Trophoblast cell (in vitro differentiated cells and primary cell): ENCODE measurements around the gene MOB1B.
"Not testable (repeated sequence)": the region's sequence is repeated elsewhere in the genome, so short reads cannot be mapped to it uniquely, and the experiment has no call there.

ENCODE experiments used
- DNase-seq, 2 donors: peaks; one replicate each; pipeline ENCODE4 v3.0.0-alpha.2; 2016
- H2AFZ ChIP-seq: 2 replicates; pipeline ENCODE4 v1.6.1; 2013; ENCODE audit warnings: low read length, moderate library complexity, mild to moderate bottlenecking; ENCODE audit not compliant: insufficient read depth, poor library complexity
- H2AK5ac ChIP-seq: 2 replicates; pipeline ENCODE4 v1.6.1; 2013; ENCODE audit warnings: mild to moderate bottlenecking, low read length
- H2BK120ac ChIP-seq: 2 replicates; pipeline ENCODE4 v1.6.1; 2013; ENCODE audit warnings: low read length, mild to moderate bottlenecking, moderate library complexity; ENCODE audit not compliant: insufficient read depth, poor library complexity
- H2BK12ac ChIP-seq: 2 replicates; pipeline ENCODE4 v1.6.1; 2013; ENCODE audit warnings: mild to moderate bottlenecking, low read length, moderate library complexity
- H2BK5ac ChIP-seq: 2 replicates; pipeline ENCODE4 v1.6.1; 2013; ENCODE audit warnings: low read length, low read depth, moderate library complexity, mild to moderate bottlenecking; ENCODE audit not compliant: poor library complexity
- H3K14ac ChIP-seq: 2 replicates; pipeline ENCODE4 v1.6.1; 2013; ENCODE audit warnings: mild to moderate bottlenecking, low read length
- H3K18ac ChIP-seq: 2 replicates; pipeline ENCODE4 v1.6.1; 2013; ENCODE audit warnings: mild to moderate bottlenecking, low read length
- H3K23ac ChIP-seq: 2 replicates; pipeline ENCODE4 v1.6.1; 2013; ENCODE audit warnings: low read length
- H3K27ac ChIP-seq: 2 replicates; pipeline ENCODE4 v1.5.1; 2013; ENCODE audit warnings: low read depth, mild to moderate bottlenecking, inconsistent platforms, low read length, moderate library complexity
- H3K27me3 ChIP-seq: 2 replicates; pipeline ENCODE4 v1.6.1; 2013; ENCODE audit warnings: inconsistent platforms, mild to moderate bottlenecking, low read length, moderate library complexity; ENCODE audit not compliant: insufficient read depth
- H3K36me3 ChIP-seq, 2 experiments: 1 replicate in 1 of 2; 2 replicates in 1 of 2; pipeline ENCODE4 v1.6.1; 2013; ENCODE audit warnings: low read length in 2 of 2, mild to moderate bottlenecking in 2 of 2, moderate library complexity in 1 of 2; ENCODE audit not compliant: insufficient read depth in 2 of 2, control insufficient read depth in 1 of 2
- H3K4ac ChIP-seq: 2 replicates; pipeline ENCODE4 v1.6.1; 2013; ENCODE audit warnings: low read depth, mild to moderate bottlenecking, low read length, moderate library complexity
- H3K4me1 ChIP-seq, 2 experiments: 1 replicate in 1 of 2; 2 replicates in 1 of 2; pipeline ENCODE4 v1.6.1; 2013; ENCODE audit warnings: low read length in 2 of 2, mild to moderate bottlenecking in 2 of 2, moderate library complexity in 1 of 2; ENCODE audit not compliant: insufficient read depth in 2 of 2, control insufficient read depth in 1 of 2
- H3K4me2 ChIP-seq: 2 replicates; pipeline ENCODE4 v1.6.1; 2013; ENCODE audit warnings: inconsistent platforms, mild to moderate bottlenecking, low read length, moderate library complexity
- H3K4me3 ChIP-seq: 2 replicates; pipeline ENCODE4 v1.5.1; 2013; ENCODE audit warnings: mild to moderate bottlenecking, low read depth, low read length, inconsistent platforms
- H3K79me1 ChIP-seq: one replicate; pipeline ENCODE4 v1.6.1; 2013; ENCODE audit warnings: low read length
- H3K79me2 ChIP-seq: 2 replicates; pipeline ENCODE4 v1.6.1; 2013; ENCODE audit warnings: low read length, mild to moderate bottlenecking; ENCODE audit not compliant: control insufficient read depth, insufficient read depth, poor library complexity
- H3K9ac ChIP-seq: 2 replicates; pipeline ENCODE4 v1.6.1; 2013; ENCODE audit warnings: mild to moderate bottlenecking, low read length
- H3K9me3 ChIP-seq: 2 replicates; pipeline ENCODE4 v1.6.1; 2013; ENCODE audit warnings: low read depth, mild to moderate bottlenecking, control low read depth, inconsistent platforms, low read length; ENCODE audit not compliant: insufficient read depth
- H4K12ac ChIP-seq: 2 replicates; pipeline ENCODE4 v1.6.1; 2013; ENCODE audit warnings: low read depth, mild to moderate bottlenecking, low read length, moderate library complexity
- H4K8ac ChIP-seq: 2 replicates; pipeline ENCODE4 v1.6.1; 2013; ENCODE audit warnings: low read depth, mild to moderate bottlenecking, low read length, moderate library complexity
- H4K91ac ChIP-seq: one replicate; pipeline ENCODE4 v1.6.1; 2013; ENCODE audit warnings: low read depth, mild to moderate bottlenecking, low read length, moderate library complexity
- WGBS: extraction: QIAGEN DNeasy Blood & Tissue Kit; methylation state at CpG from one replicate; pipeline ENCODE4 v1.1.7; 2013; ENCODE audit warnings: missing lambda C conversion rate; ENCODE audit not compliant: insufficient read length, insufficient coverage; ENCODE audit errors: extremely low coverage; 5-methylcytosine and 5-hydroxymethylcytosine counted together

Gene MOB1B

GRCh38 chr4:70997546-70997945 lies 95.4 kb downstream of the MOB1B start:
- no CpG with 5 or more reads among the region's 2 CpGs for WGBS
- no peak overlapping the region for H3K4me3 ChIP-seq
- H3K79me2 ChIP-seq: peaks cover 5% of the 10 kb centered on the region
- H3K27me3 ChIP-seq: no peaks in the 10 kb centered on the region
- H2BK5ac ChIP-seq: no peak overlapping the region
- H2AK5ac ChIP-seq: no peak overlapping the region
- H2AFZ ChIP-seq: no peak overlapping the region
- no peak overlapping the region for H3K23ac ChIP-seq
- peaks cover 9% of the 10 kb centered on the region for H3K79me1 ChIP-seq
- H4K8ac ChIP-seq: no peak overlapping the region
- H3K4me2 ChIP-seq: no peak overlapping the region
- H3K18ac ChIP-seq: no peak overlapping the region
- H2BK12ac ChIP-seq: no peak overlapping the region
- H3K4ac ChIP-seq: no peak overlapping the region
- no peak overlapping the region for H2BK120ac ChIP-seq
- H3K9ac ChIP-seq: no peak overlapping the region
- peaks cover 5 to 6% of the 10 kb centered on the region in 2 experiments for H3K36me3 ChIP-seq
- H3K4me1 ChIP-seq: peaks cover 0 to 4% of the 10 kb centered on the region in 2 experiments
- H3K9me3 ChIP-seq: peaks cover 1% of the 10 kb centered on the region
- no peak overlapping the region for H3K14ac ChIP-seq
- no peak overlapping the region for H4K91ac ChIP-seq
- DNase-seq: no peak
- H3K27ac ChIP-seq: no peak overlapping the region
- no peak overlapping the region for H4K12ac ChIP-seq

DNA sequence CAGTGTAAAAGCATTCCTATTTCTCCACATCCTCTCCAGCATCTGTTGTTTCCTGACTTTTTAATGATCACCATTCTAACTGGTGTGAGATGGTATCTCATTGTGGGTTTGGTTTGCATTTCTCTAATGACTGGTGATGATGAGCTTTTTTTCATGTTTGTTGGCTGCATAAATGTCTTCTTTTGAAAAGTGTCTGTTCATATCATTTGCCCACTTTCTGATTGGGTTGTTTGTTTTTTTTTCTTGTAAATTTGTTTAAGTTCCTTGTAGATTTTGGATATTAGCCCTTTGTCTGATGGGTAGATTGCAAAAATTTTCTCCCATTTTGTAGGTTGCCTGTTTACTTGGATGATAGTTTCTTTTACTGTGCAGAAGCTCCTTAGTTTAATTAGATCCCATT lies 97.5 kb downstream of the MOB1B start:
- not testable (repeated sequence) for H2BK12ac ChIP-seq

GRCh38 chr4:71001363-71001762 lies 99.2 kb downstream of the MOB1B start:
- H3K27me3 ChIP-seq, H3K9me3 ChIP-seq, H4K91ac ChIP-seq, H4K8ac ChIP-seq, H2BK12ac ChIP-seq, DNase-seq, H3K79me1 ChIP-seq, H3K4ac ChIP-seq, H3K9ac ChIP-seq, H3K23ac ChIP-seq, H3K4me1 ChIP-seq, H2BK5ac ChIP-seq, H2AFZ ChIP-seq, H3K14ac ChIP-seq, H2BK120ac ChIP-seq, H2AK5ac ChIP-seq, H3K4me3 ChIP-seq, H4K12ac ChIP-seq, H3K27ac ChIP-seq, H3K79me2 ChIP-seq, H3K36me3 ChIP-seq, H3K18ac ChIP-seq, H3K4me2 ChIP-seq: not testable (repeated sequence)
- WGBS: no CpG with 5 or more reads among the region's 4 CpGs

More for the DNA sequence above, 97.5 kb downstream of the MOB1B start:
- H3K9ac ChIP-seq, H4K12ac ChIP-seq, H3K79me2 ChIP-seq, DNase-seq, H3K4me2 ChIP-seq, H3K23ac ChIP-seq, H3K14ac ChIP-seq, H3K9me3 ChIP-seq, H3K79me1 ChIP-seq, H2BK5ac ChIP-seq, H3K4ac ChIP-seq, H2AK5ac ChIP-seq, H2AFZ ChIP-seq, H2BK120ac ChIP-seq, H3K18ac ChIP-seq, H4K8ac ChIP-seq, H3K27ac ChIP-seq, H3K4me3 ChIP-seq, H3K36me3 ChIP-seq, H3K4me1 ChIP-seq, H4K91ac ChIP-seq, H3K27me3 ChIP-seq: not testable (repeated sequence)

GRCh38 chr4:71004281-71004851 lies 102.2 kb downstream of the MOB1B start:
- WGBS: no CpG with 5 or more reads among the region's 7 CpGs
- no peak overlapping the region for H3K18ac ChIP-seq
- no peaks in the 10 kb centered on the region for H3K79me2 ChIP-seq
- no peak overlapping the region for H4K12ac ChIP-seq
- H3K14ac ChIP-seq: no peak overlapping the region
- H2AK5ac ChIP-seq: no peak overlapping the region
- DNase-seq: no peak
- no peak overlapping the region for H4K91ac ChIP-seq
- H3K4me2 ChIP-seq: no peak overlapping the region
- no peaks in the 10 kb centered on the region for H3K9me3 ChIP-seq
- H3K79me1 ChIP-seq: no peaks in the 10 kb centered on the region
- no peak overlapping the region for H3K4me3 ChIP-seq
- H2AFZ ChIP-seq: no peak overlapping the region
- no peaks in the 10 kb centered on the region for H3K27me3 ChIP-seq
- no peaks in the 10 kb centered on the region for H3K4me1 ChIP-seq
- no peak overlapping the region for H2BK5ac ChIP-seq
- peaks cover 0 to 1% of the 10 kb centered on the region in 2 experiments for H3K36me3 ChIP-seq
- H4K8ac ChIP-seq: no peak overlapping the region
- H3K23ac ChIP-seq: no peak overlapping the region
- H3K27ac ChIP-seq: no peak overlapping the region
- H2BK120ac ChIP-seq: no peak overlapping the region
- no peak overlapping the region for H3K4ac ChIP-seq
- no peak overlapping the region for H3K9ac ChIP-seq
- no peak overlapping the region for H2BK12ac ChIP-seq
